Vagina (tissue), 2 donors: ENCODE measurements around the gene TCF23.

Source experiments
- POLR2A ChIP-seq, 2 donors: fragments of 450-650 bp; IDR thresholded peaks; one replicate each; pipeline ENCODE4 v1.6.1; 2017; ENCODE audit warnings: antibody characterized with exemption in 2 of 2, mild to moderate bottlenecking in 2 of 2, moderate library complexity in 2 of 2
- TF ChIP-seq, protein P1 (sequence below), 3 experiments: fragments of 450-650 bp in 2 of 3; fragments of 200-600 bp in 1 of 3; sonication (generic) in 1 of 3; IDR thresholded peaks; one replicate each; pipeline ENCODE4 v1.5.1; 2017 to 2019; ENCODE audit warnings: antibody characterized with exemption in 3 of 3, mild to moderate bottlenecking in 2 of 3, moderate library complexity in 2 of 3

DNA sequence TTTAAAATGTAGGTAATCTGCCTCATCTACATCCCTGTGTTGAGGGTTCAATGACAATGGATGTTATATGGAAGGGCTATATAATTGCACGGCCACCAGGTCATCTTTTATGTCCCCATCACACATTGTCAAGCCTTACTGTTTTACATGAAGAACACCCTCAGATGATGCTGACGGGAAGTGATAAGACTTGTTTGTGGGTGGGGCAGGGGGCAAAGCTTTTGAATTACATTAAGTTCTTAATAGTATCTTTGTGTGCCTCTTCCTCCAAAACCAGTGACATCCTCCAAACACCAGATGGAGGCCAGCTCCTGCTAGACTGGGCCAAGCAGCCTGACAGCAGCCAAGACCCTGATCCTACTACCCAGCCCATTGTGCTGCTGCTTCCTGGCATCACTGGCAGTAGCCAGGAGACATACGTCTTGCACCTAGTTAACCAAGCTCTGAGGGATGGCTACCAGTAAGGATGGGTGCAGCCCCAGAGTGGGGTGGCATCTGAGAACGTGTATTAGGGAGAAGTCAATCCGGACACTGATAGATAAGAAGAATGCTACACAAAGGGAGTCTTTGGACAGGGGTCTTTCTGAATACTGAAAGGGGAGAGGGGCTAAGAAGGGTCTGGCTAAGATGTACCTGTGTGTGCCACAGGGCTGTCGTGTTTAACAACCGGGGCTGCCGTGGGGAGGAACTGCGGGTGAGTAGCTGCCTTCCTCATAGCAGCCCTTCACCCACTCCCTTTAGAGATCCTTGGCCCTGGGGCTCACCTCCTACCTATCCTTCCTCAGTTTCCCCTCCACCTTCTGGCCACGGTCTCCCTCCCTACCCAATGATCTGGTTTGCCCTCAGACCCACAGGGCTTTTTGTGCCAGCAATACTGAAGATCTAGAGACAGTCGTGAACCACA, 19.9 kb upstream of the TCF23 start:
- TF ChIP-seq POLR2A (IDR thresholded peaks at IDR 0.05), result no peak
- TF ChIP-seq, protein P1, sequence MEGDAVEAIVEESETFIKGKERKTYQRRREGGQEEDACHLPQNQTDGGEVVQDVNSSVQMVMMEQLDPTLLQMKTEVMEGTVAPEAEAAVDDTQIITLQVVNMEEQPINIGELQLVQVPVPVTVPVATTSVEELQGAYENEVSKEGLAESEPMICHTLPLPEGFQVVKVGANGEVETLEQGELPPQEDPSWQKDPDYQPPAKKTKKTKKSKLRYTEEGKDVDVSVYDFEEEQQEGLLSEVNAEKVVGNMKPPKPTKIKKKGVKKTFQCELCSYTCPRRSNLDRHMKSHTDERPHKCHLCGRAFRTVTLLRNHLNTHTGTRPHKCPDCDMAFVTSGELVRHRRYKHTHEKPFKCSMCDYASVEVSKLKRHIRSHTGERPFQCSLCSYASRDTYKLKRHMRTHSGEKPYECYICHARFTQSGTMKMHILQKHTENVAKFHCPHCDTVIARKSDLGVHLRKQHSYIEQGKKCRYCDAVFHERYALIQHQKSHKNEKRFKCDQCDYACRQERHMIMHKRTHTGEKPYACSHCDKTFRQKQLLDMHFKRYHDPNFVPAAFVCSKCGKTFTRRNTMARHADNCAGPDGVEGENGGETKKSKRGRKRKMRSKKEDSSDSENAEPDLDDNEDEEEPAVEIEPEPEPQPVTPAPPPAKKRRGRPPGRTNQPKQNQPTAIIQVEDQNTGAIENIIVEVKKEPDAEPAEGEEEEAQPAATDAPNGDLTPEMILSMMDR (IDR thresholded peaks at IDR 0.05), result no peak
